GM23338 (cell line): ENCODE data around the gene FOXP1. TPM values are rescaled to one million over a fixed set of nuclear protein-coding genes. Genes with fewer than 3 reads are reported as not detected.
A peak's percentile ranks its signal among the peaks of the same experiment; 100 is the strongest.

Source experiments
- ATAC-seq: fragments of 200-7000 bp; cut with Tn5 transposase; 3 replicates; pipeline ENCODE4 v1.9.1; 2020
- DNase-seq: peaks from one replicate; pipeline ENCODE4 v3.0.0-alpha.2; 2015; ENCODE audit warnings: low spot score
- H2AFZ ChIP-seq: fragments of 200-600 bp; sonication (generic); 2 replicates; pipeline ENCODE4 v1.8.0; 2016; ENCODE audit warnings: antibody characterized with exemption, mild to moderate bottlenecking, moderate library complexity
- H3F3A ChIP-seq: fragments of 200-600 bp; sonication (generic); replicated peaks from 2 replicates; pipeline ENCODE4 v1.8.0; 2017; ENCODE audit warnings: antibody characterized with exemption, mixed run types, low read depth
- H3K27ac ChIP-seq: fragments of 200-600 bp; sonication (generic); 2 replicates; pipeline ENCODE4 v1.6.1; 2016; ENCODE audit warnings: low read depth
- H3K27me3 ChIP-seq: fragments of 200-600 bp; sonication (generic); 2 replicates; pipeline ENCODE4 v1.8.0; 2016; ENCODE audit warnings: mild to moderate bottlenecking, mixed run types, moderate library complexity; ENCODE audit not compliant: insufficient read depth
- H3K36me3 ChIP-seq: fragments of 200-600 bp; sonication (generic); 2 replicates; pipeline ENCODE4 v1.8.0; 2016; ENCODE audit warnings: mild to moderate bottlenecking; ENCODE audit not compliant: insufficient read depth
- H3K4me1 ChIP-seq: fragments of 200-600 bp; sonication (generic); 2 replicates; pipeline ENCODE4 v1.8.0; 2016; ENCODE audit warnings: mild to moderate bottlenecking, moderate library complexity; ENCODE audit not compliant: insufficient read depth
- H3K4me2 ChIP-seq: fragments of 200-600 bp; sonication (generic); 2 replicates; pipeline ENCODE4 v1.7.1; 2017; ENCODE audit warnings: mixed run types
- H3K4me3 ChIP-seq: fragments of 200-600 bp; sonication (generic); 2 replicates; pipeline ENCODE4 v1.6.1; 2016; ENCODE audit warnings: mixed run types
- H3K79me2 ChIP-seq: fragments of 200-600 bp; sonication (generic); replicated peaks from 2 replicates; pipeline ENCODE4 v1.8.0; 2017; ENCODE audit warnings: mild to moderate bottlenecking; ENCODE audit not compliant: insufficient read depth
- H3K9me2 ChIP-seq: fragments of 200-600 bp; sonication (generic); 2 replicates; pipeline ENCODE4 v1.8.0; 2017; ENCODE audit not compliant: insufficient read depth
- H4K20me1 ChIP-seq: fragments of 200-600 bp; sonication (generic); replicated peaks from 2 replicates; pipeline ENCODE4 v1.8.0; 2017; ENCODE audit warnings: mild to moderate bottlenecking; ENCODE audit not compliant: insufficient read depth
- H3K27ac Mint-ChIP-seq: 2 replicates; pipeline ENCODE4 v1.8.0; 2020; ENCODE audit warnings: inconsistent platforms, mild to moderate bottlenecking, moderate library complexity, mixed read lengths
- H3K27me3 Mint-ChIP-seq: 3 replicates; pipeline ENCODE4 v1.8.0; 2022; ENCODE audit warnings: low read depth, mild to moderate bottlenecking, moderate library complexity, mixed read lengths, inconsistent platforms; ENCODE audit not compliant: insufficient read depth, poor library complexity
- H3K36me3 Mint-ChIP-seq: 3 replicates; pipeline ENCODE4 v1.8.0; 2021; ENCODE audit warnings: low read depth, mild to moderate bottlenecking, inconsistent platforms, moderate library complexity, mixed read lengths
- H3K4me1 Mint-ChIP-seq: 3 replicates; pipeline ENCODE4 v1.8.0; 2020; ENCODE audit warnings: mild to moderate bottlenecking, inconsistent platforms, mixed read lengths
- H3K4me3 Mint-ChIP-seq: 3 replicates; pipeline ENCODE4 v1.8.0; 2021; ENCODE audit warnings: moderate library complexity, mild to moderate bottlenecking, inconsistent platforms, mixed read lengths
- H3K9me3 Mint-ChIP-seq: 3 replicates; pipeline ENCODE4 v1.8.0; 2020; ENCODE audit warnings: moderate library complexity, mild to moderate bottlenecking, inconsistent platforms, mixed read lengths
- CREB1 ChIP-seq: fragments of 250-450 bp; sonication (Bioruptor Pico); IDR thresholded peaks from 2 replicates; pipeline ENCODE4 v1.5.0; 2020; ENCODE audit warnings: low read depth, mild to moderate bottlenecking, moderate library complexity
- EZH2 ChIP-seq: fragments of 200-600 bp; sonication (generic); IDR thresholded peaks from one replicate; pipeline ENCODE4 v1.8.0; 2017; ENCODE audit warnings: antibody characterized with exemption, mild to moderate bottlenecking, low read depth; ENCODE audit not compliant: unreplicated experiment
- EZH2phosphoT487 ChIP-seq: fragments of 200-600 bp; sonication (generic); IDR thresholded peaks from one replicate; pipeline ENCODE4 v1.8.1; 2018; ENCODE audit warnings: antibody characterized with exemption; ENCODE audit not compliant: unreplicated experiment
- JUNB ChIP-seq: IDR thresholded peaks from one replicate; pipeline ENCODE4 v1.6.1; 2016; ENCODE audit warnings: antibody characterized with exemption; ENCODE audit not compliant: unreplicated experiment
- NANOG ChIP-seq: IDR thresholded peaks from 2 replicates; pipeline ENCODE4 v1.6.1; 2016; ENCODE audit warnings: antibody characterized with exemption, borderline replicate concordance
- POLR2AphosphoS5 ChIP-seq: IDR thresholded peaks from 2 replicates; pipeline ENCODE4 v1.6.1; 2016; ENCODE audit warnings: antibody characterized with exemption, low read depth
- STAT1 ChIP-seq: IDR thresholded peaks from one replicate; pipeline ENCODE4 v1.6.1; 2016; ENCODE audit warnings: antibody characterized with exemption; ENCODE audit not compliant: unreplicated experiment
- ZNF114 ChIP-seq: fragments of 250-450 bp; sonication (Bioruptor Pico); IDR thresholded peaks from 2 replicates; pipeline ENCODE4 v1.5.0; 2020; ENCODE audit warnings: mild to moderate bottlenecking, moderate library complexity
- ZNF462 ChIP-seq: fragments of 250-450 bp; sonication (Bioruptor Pico); IDR thresholded peaks from 2 replicates; pipeline ENCODE4 v1.5.0; 2020; ENCODE audit warnings: mild to moderate bottlenecking, moderate library complexity
- polyA plus RNA-seq: library from polyadenylated mRNA; unstranded; fragments of >200 nt; fragmentation: Nextera tagmentation; extraction: Ambion mirVana; gene quantifications from 2 replicates; pipeline ENCODE4 v1.2.1, GENCODE V29; 2016
- total RNA-seq: library from RNA; depleted of rRNA; stranded (reverse); fragments of >200 nt; shearing (Covaris generic); gene quantifications from 2 replicates; pipeline ENCODE4 v1.2.3, GENCODE V29; 2014
- TF ChIP-seq, protein P1 (sequence below): IDR thresholded peaks from 2 replicates; pipeline ENCODE4 v1.6.1; 2016; ENCODE audit warnings: antibody characterized with exemption

FOXP1 gene
- total and polyA plus RNA-seq, 2 experiments from 2014 or later = 32.9 to 35.5 TPM

GRCh38 chr3:71542521-71543370, 40.8 kb downstream of the FOXP1 start:
- Histone ChIP-seq H3K27ac (no peak overlapping the region), H3F3A (no peaks in the 10 kb centered on the region), H4K20me1 (no peaks in the 10 kb centered on the region), H3K79me2 (no peaks in the 10 kb centered on the region), H2AFZ (no peak overlapping the region), H3K4me2 (no peak overlapping the region), H3K36me3 (no peaks in the 10 kb centered on the region), H3K4me1 (peaks cover 26% of the 10 kb centered on the region), H3K27me3 (no peaks in the 10 kb centered on the region), H3K4me3 (no peak overlapping the region), H3K9me2 (no peaks in the 10 kb centered on the region)
- no peak overlapping the region for H3K27ac Mint-ChIP-seq
- peaks cover 17% of the 10 kb centered on the region for H3K4me1 Mint-ChIP-seq
- ATAC-seq (peak; percentile 67), DNase-seq (peak; percentile 18)
- H3K4me3 Mint-ChIP-seq = no peak overlapping the region; the same call in 2 of the 3 replicates
- no peaks in the 10 kb centered on the region for H3K36me3 Mint-ChIP-seq
- peaks cover 3% of the 10 kb centered on the region for H3K27me3 Mint-ChIP-seq
- no peaks in the 10 kb centered on the region for H3K9me3 Mint-ChIP-seq
- TF ChIP-seq ZNF114 (CRISPR knock-in tag) = no peak
- TF ChIP-seq, protein P1, sequence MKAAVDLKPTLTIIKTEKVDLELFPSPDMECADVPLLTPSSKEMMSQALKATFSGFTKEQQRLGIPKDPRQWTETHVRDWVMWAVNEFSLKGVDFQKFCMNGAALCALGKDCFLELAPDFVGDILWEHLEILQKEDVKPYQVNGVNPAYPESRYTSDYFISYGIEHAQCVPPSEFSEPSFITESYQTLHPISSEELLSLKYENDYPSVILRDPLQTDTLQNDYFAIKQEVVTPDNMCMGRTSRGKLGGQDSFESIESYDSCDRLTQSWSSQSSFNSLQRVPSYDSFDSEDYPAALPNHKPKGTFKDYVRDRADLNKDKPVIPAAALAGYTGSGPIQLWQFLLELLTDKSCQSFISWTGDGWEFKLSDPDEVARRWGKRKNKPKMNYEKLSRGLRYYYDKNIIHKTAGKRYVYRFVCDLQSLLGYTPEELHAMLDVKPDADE = no peak
- TF ChIP-seq POLR2AphosphoS5 = no peak
- no peak for TF ChIP-seq CREB1 (CRISPR knock-in tag)
- no peak for TF ChIP-seq EZH2phosphoT487
- no peak for TF ChIP-seq EZH2
- no peak for TF ChIP-seq JUNB
- no peak for TF ChIP-seq NANOG
- TF ChIP-seq STAT1 = no peak
- no peak for TF ChIP-seq ZNF462 (CRISPR knock-in tag)
